ENCODE results near the gene TMEM214. TPM values are rescaled to one million over a fixed set of nuclear protein-coding genes. Genes with fewer than 3 reads are reported as not detected.

Gene TMEM214
- total and polyA plus RNA-seq, 4 donors: 30.2 to 106 (median 94.9) TPM

DNA sequence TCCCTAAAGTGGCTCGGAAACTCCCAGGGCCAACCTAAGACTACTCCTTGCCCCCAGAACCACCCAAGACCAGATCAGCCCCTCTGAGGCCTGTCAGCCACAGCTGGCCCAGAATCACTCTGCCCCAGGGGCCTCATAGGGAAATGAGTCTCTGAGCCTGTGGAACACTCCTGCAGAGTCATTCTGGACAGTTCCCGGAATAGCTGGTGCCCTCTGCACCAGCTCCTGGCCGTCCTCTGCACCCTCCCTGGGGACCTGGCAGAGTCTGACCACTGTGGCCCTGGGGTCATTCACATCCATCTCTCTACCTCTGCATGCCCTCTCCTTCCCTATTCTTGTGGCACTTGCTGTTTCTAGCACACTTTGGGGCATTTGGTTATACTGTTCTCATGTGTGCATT is 14.6 kb upstream of the TMEM214 start:
- no peak for ATAC-seq (ENCODE audit: low FRiP score)

DNA sequence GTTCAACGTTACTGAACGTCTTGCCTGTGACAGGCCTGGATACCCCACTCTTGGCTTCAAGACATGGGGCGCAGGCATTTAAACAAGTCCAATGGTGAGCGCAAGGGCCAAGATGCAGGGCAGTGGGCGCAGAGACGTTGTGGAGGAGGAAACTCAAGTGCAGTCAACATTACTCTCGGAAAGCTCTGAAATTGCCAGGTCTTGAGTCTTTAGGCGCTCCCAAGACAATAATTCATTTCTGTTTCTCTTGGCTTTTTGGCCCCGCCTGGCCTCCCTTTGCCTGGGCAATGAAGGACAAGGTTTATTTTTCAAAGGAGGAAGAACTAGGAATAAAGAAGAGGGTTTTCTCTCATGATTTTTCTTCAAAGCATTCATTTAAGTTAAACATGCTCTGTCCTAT is 13.3 kb upstream of the TMEM214 start:
- intact Hi-C loops (cut with DNase I): loop anchor here in 1 of 2 donors (5.0 kb wide), 1 partner anchor 42 kb away; no protein-coding TSS in a partner anchor
- ATAC-seq (ENCODE audit: low FRiP score): no peak

More for the DNA sequence above, 14.6 kb upstream of the TMEM214 start:
- DNase-seq: no peak
- Histone ChIP-seq H3K9me3 (ENCODE audit: control insufficient read depth, low read length) (no peaks in the 10 kb centered on the region), H3K27me3 (ENCODE audit: control insufficient read depth in 1 of 2, insufficient read depth in 2 of 2, low read length in 1 of 2) (no peaks in the 10 kb centered on the region), H3K4me3 (ENCODE audit: low read length in 2 of 2) (no peak overlapping the region), H3K36me3 (ENCODE audit: control insufficient read depth in 1 of 2, insufficient read depth in 2 of 2, low read length in 1 of 2) (peaks cover 0 to 2% of the 10 kb centered on the region in 2 donors), H3K4me1 (ENCODE audit: control insufficient read depth in 1 of 2, insufficient read depth in 2 of 2, low read length in 2 of 2) (no peaks in the 10 kb centered on the region), H3K27ac (ENCODE audit: low read depth in 1 of 2, low read length in 2 of 2) (no peak overlapping the region)
- intact Hi-C loops (cut with DNase I): loop anchor here in 1 of 2 donors (5.0 kb wide), 1 partner anchor 41 kb away; no protein-coding TSS in a partner anchor
- 72 to 83% methylated on average over 3 of the region's 3 CpGs for WGBS, 2 donors

GRCh38 chr2:27019931-27020855 is 12.6 kb upstream of the TMEM214 start:
- 69 to 73% methylated on average over 9 of the region's 9 CpGs for WGBS, 2 donors
- ATAC-seq (ENCODE audit: low FRiP score): no peak
- Histone ChIP-seq H3K27me3 (ENCODE audit: control insufficient read depth in 1 of 2, insufficient read depth in 2 of 2, low read length in 1 of 2) (no peaks in the 10 kb centered on the region), H3K4me3 (ENCODE audit: low read length in 2 of 2) (no peak overlapping the region), H3K4me1 (ENCODE audit: control insufficient read depth in 1 of 2, insufficient read depth in 2 of 2, low read length in 2 of 2) (no peaks in the 10 kb centered on the region), H3K36me3 (ENCODE audit: control insufficient read depth in 1 of 2, insufficient read depth in 2 of 2, low read length in 1 of 2) (peaks cover 0 to 2% of the 10 kb centered on the region in 2 donors), H3K9me3 (ENCODE audit: control insufficient read depth, low read length) (no peaks in the 10 kb centered on the region), H3K27ac (ENCODE audit: low read depth in 1 of 2, low read length in 2 of 2) (no peak overlapping the region)
- peak; percentile 62 to 84 for DNase-seq
- intact Hi-C loops (cut with DNase I): loop anchor here in 1 of 2 donors (5.0 kb wide), 1 partner anchor 43 kb away; no protein-coding TSS in a partner anchor

More for the DNA sequence above, 13.3 kb upstream of the TMEM214 start:
- H3K9me3 ChIP-seq (ENCODE audit: control insufficient read depth, low read length): no peaks in the 10 kb centered on the region
- H3K27ac ChIP-seq (ENCODE audit: low read depth in 1 of 2, low read length in 2 of 2): no peak overlapping the region
- DNase-seq: no peak
- WGBS, 2 donors: 60 to 65% methylated on average over 9 of the region's 9 CpGs
- no peaks in the 10 kb centered on the region for H3K27me3 ChIP-seq (ENCODE audit: control insufficient read depth in 1 of 2, insufficient read depth in 2 of 2, low read length in 1 of 2)
- H3K4me3 ChIP-seq (ENCODE audit: low read length in 2 of 2): no peak overlapping the region
- no peaks in the 10 kb centered on the region for H3K4me1 ChIP-seq (ENCODE audit: control insufficient read depth in 1 of 2, insufficient read depth in 2 of 2, low read length in 2 of 2)
- peaks cover 0 to 2% of the 10 kb centered on the region in 2 donors for H3K36me3 ChIP-seq (ENCODE audit: control insufficient read depth in 1 of 2, insufficient read depth in 2 of 2, low read length in 1 of 2)

DNA sequence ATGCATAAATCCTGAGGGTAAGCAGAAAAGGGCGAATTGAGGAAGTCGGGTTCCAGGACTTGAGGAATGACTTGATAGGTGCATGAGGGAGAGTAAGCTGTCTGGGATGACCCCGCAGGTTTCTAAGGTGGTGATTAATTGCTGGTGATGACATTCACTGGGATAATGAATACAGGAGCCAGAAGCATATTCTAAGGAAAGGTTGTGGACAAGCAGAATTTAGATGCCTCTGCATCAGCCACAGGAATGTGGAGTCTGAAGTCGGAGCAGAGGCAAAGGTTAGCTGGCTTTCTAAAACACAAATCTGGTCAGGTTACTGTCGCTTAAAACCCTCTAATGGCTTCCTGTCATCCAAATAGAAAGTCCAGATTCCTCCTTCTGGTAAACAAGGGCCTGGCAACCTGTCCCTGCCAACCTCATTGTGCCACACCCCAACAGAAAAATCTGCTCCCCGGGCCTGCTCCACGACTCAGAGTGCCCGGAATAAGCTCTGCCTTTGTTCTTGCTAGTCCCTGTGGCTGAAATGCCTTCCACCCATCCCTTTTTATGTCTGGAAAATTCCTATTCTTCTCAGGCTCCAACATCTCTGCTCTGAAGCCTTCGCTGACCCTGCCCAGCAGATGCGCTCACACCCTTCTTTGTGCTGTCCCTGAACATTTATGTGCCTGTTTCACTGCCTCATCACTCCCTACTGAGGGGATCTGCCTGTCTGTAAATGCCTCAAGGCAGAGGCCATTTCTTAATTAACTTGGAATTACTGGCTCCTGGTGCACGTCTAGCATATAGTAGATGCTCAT is 11.3 kb upstream of the TMEM214 start:
- H3K4me3 ChIP-seq (ENCODE audit: low read length in 2 of 2): no peak overlapping the region
- no peaks in the 10 kb centered on the region for H3K27me3 ChIP-seq (ENCODE audit: control insufficient read depth in 1 of 2, insufficient read depth in 2 of 2, low read length in 1 of 2)
- H3K9me3 ChIP-seq (ENCODE audit: control insufficient read depth, low read length): no peaks in the 10 kb centered on the region
- H3K4me1 ChIP-seq (ENCODE audit: control insufficient read depth in 1 of 2, insufficient read depth in 2 of 2, low read length in 2 of 2): no peaks in the 10 kb centered on the region
- no peak for DNase-seq
- intact Hi-C loops (cut with DNase I): no loop called here
- peaks cover 0 to 2% of the 10 kb centered on the region in 2 donors for H3K36me3 ChIP-seq (ENCODE audit: control insufficient read depth in 1 of 2, insufficient read depth in 2 of 2, low read length in 1 of 2)
- no peak overlapping the region for H3K27ac ChIP-seq (ENCODE audit: low read depth in 1 of 2, low read length in 2 of 2)
- no peak for ATAC-seq (ENCODE audit: low FRiP score)
- 83 to 89% methylated on average over 11 of the region's 11 CpGs for WGBS, 2 donors

- ATAC-seq (ENCODE audit: low FRiP score) (no peak), DNase-seq (no peak)
- Histone ChIP-seq H3K27me3 (ENCODE audit: control insufficient read depth in 1 of 2, insufficient read depth in 2 of 2, low read length in 1 of 2) (no peaks in the 10 kb centered on the region), H3K9me3 (ENCODE audit: control insufficient read depth, low read length) (no peaks in the 10 kb centered on the region), H3K4me1 (ENCODE audit: control insufficient read depth in 1 of 2, insufficient read depth in 2 of 2, low read length in 2 of 2) (no peaks in the 10 kb centered on the region), H3K36me3 (ENCODE audit: control insufficient read depth in 1 of 2, insufficient read depth in 2 of 2, low read length in 1 of 2) (peaks cover 0 to 2% of the 10 kb centered on the region in 2 donors), H3K27ac (ENCODE audit: low read depth in 1 of 2, low read length in 2 of 2) (no peak overlapping the region), H3K4me3 (ENCODE audit: low read length in 2 of 2) (no peak overlapping the region)
- WGBS, 2 donors: 90 to 95% methylated on average over 7 of the region's 7 CpGs
- intact Hi-C loops (cut with DNase I): no loop called here
Measured at GRCh38 chr2:27023740-27024139, 9.0 kb upstream of the TMEM214 start.

DNA sequence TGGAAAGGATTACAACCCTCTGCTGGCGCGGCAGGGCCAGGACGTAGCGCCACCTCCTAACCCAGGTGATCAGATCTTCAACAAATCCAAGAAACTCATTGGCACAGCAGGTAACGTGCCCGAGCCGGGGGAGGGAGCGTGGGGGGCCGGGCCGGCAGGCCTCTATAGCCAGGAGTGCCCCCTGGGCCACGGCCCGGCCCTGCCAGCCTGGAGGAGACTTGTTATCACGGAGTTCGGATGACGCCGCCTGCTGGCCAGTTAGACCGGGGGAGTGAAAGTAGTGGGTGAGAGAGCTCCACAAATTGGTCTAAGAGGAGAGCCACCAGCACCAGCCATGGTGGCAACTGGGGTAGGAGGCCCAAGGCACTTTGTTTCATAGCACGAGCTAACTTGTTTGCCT is 8.6 kb upstream of the TMEM214 start:
- Histone ChIP-seq H3K27ac (ENCODE audit: low read depth in 1 of 2, low read length in 2 of 2) (no peak overlapping the region), H3K9me3 (ENCODE audit: control insufficient read depth, low read length) (no peaks in the 10 kb centered on the region), H3K4me1 (ENCODE audit: control insufficient read depth in 1 of 2, insufficient read depth in 2 of 2, low read length in 2 of 2) (no peaks in the 10 kb centered on the region), H3K4me3 (ENCODE audit: low read length in 2 of 2) (no peak overlapping the region), H3K36me3 (ENCODE audit: control insufficient read depth in 1 of 2, insufficient read depth in 2 of 2, low read length in 1 of 2) (peaks cover 0 to 2% of the 10 kb centered on the region in 2 donors), H3K27me3 (ENCODE audit: control insufficient read depth in 1 of 2, insufficient read depth in 2 of 2, low read length in 1 of 2) (no peaks in the 10 kb centered on the region)
- ATAC-seq (ENCODE audit: low FRiP score) (no peak), DNase-seq (no peak)
- 72 to 74% methylated on average over 18 of the region's 18 CpGs for WGBS, 2 donors
- intact Hi-C loops (cut with DNase I): no loop called here

DNA sequence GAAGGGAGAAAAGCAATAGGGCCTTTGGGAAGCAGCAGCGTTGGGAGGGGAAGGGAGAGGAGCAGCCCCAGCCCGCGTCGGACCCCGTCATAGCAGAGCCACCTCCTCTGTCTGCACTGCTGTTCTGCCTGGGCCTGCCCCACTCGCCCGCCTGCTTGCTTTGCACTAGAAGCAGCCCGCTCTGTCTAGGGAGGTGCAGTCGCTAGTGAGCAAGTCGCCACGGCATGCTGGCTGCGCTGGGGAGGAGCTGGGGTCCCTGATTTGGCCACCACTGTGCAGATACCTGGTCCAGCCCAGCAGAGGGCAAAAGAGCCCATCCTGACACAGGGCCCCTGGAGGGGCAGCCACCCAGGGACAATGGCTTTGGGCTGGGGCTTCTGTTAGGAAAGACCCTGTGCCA is 8.0 kb upstream of the TMEM214 start:
- no peaks in the 10 kb centered on the region for H3K27me3 ChIP-seq (ENCODE audit: control insufficient read depth in 1 of 2, insufficient read depth in 2 of 2, low read length in 1 of 2)
- no peaks in the 10 kb centered on the region for H3K4me1 ChIP-seq (ENCODE audit: control insufficient read depth in 1 of 2, insufficient read depth in 2 of 2, low read length in 2 of 2)
- ATAC-seq (ENCODE audit: low FRiP score) (no peak), DNase-seq (no peak)
- H3K9me3 ChIP-seq (ENCODE audit: control insufficient read depth, low read length): no peaks in the 10 kb centered on the region
- no peak overlapping the region for H3K4me3 ChIP-seq (ENCODE audit: low read length in 2 of 2)
- WGBS, 2 donors: 88 to 90% methylated on average over 9 to 12 of the region's 12 CpGs
- peaks cover 0 to 2% of the 10 kb centered on the region in 2 donors for H3K36me3 ChIP-seq (ENCODE audit: control insufficient read depth in 1 of 2, insufficient read depth in 2 of 2, low read length in 1 of 2)
- intact Hi-C loops (cut with DNase I): no loop called here
- H3K27ac ChIP-seq (ENCODE audit: low read depth in 1 of 2, low read length in 2 of 2): no peak overlapping the region

DNA sequence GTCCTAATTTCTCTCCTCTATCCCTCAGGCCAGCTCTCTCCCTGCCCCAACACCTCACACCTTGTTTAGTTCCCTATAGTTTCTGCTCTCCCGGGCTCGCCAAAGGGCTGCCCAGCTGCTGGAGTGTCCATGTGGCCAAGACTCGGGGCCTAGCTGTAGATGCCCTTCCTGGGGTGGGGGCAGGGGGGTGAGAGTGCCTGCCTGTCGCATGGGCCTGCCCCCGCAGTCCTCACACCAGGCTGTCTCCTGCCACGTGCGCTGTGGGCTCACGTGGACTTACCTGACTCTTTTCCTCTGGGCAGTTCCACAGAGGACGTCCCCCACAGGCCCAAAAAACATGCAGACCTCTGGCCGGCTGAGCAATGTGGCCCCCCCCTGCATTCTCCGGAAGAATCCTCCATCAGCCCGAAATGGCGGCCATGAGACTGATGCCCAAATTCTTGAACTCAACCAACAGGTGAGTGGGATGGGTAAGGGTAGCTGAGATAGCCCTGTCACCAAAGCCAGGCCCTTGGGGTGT is 7.4 kb upstream of the TMEM214 start:
- Histone ChIP-seq H3K4me1 (ENCODE audit: control insufficient read depth in 1 of 2, insufficient read depth in 2 of 2, low read length in 2 of 2) (no peaks in the 10 kb centered on the region), H3K9me3 (ENCODE audit: control insufficient read depth, low read length) (no peaks in the 10 kb centered on the region), H3K36me3 (ENCODE audit: control insufficient read depth in 1 of 2, insufficient read depth in 2 of 2, low read length in 1 of 2) (peaks cover 0 to 2% of the 10 kb centered on the region in 2 donors), H3K27me3 (ENCODE audit: control insufficient read depth in 1 of 2, insufficient read depth in 2 of 2, low read length in 1 of 2) (no peaks in the 10 kb centered on the region), H3K27ac (ENCODE audit: low read depth in 1 of 2, low read length in 2 of 2) (no peak overlapping the region), H3K4me3 (ENCODE audit: low read length in 2 of 2) (no peak overlapping the region)
- DNase-seq (no peak), ATAC-seq (ENCODE audit: low FRiP score) (no peak)
- intact Hi-C loops (cut with DNase I): no loop called here
- 88 to 91% methylated on average over 13 of the region's 13 CpGs for WGBS, 2 donors

All from aorta (tissue), 5 donors.